HG03439 (cell line): ENCODE data around the gene HEPHL1.

Source experiments
- ATAC-seq: cut with Tn5 transposase; IDR thresholded peaks from one replicate; pipeline ENCODE4 v1.9.1; 2021; ENCODE audit warnings: mild to moderate bottlenecking, moderate library complexity; ENCODE audit not compliant: unreplicated experiment

HEPHL1 gene

DNA sequence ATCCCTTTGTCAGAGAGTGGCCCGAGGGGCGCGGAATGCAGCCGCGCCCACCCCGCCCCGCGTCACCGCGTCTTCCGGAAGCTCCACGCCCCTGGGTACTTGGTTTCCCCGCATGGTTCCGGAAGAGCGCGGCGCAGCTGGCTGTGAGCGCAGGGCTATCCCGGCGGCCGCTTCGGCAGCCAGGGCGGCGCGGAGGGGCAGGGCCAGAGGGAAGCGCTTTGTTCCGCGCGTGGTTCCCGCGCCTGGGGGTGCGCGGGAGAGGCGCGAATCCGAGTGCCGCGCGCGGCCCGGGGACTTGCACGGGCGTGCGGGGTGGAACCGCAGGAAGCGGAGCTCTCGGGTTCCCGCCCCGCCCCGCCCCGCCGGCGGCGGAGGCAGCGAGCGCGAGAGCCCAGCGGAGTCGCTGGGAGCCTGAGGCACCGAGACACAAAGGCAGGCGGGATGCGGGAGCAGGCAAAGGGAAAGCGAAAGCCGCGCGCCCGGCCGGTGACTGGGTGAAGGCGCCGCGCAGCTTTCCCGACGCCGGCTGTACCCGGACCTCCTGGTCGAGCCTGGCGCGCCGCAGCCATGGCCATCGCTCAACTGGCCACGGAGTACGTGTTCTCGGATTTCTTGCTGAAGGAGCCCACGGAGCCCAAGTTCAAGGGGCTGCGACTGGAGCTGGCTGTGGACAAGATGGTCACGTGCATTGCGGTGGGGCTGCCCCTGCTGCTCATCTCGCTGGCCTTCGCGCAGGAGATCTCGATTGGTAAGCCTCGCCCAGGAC, 107.8 kb downstream of the HEPHL1 start, which contains the start of gene PANX1:
Gene PANX1, plus strand, starts transcription at position 96 of the 766 bp plus-strand sequence. Its CDS starts 472 bp downstream, at position 568.
- ATAC-seq: peak; percentile 84

GRCh38 chr11:94129512-94130297, 108.6 kb downstream of the HEPHL1 start:
- no peak for ATAC-seq

DNA sequence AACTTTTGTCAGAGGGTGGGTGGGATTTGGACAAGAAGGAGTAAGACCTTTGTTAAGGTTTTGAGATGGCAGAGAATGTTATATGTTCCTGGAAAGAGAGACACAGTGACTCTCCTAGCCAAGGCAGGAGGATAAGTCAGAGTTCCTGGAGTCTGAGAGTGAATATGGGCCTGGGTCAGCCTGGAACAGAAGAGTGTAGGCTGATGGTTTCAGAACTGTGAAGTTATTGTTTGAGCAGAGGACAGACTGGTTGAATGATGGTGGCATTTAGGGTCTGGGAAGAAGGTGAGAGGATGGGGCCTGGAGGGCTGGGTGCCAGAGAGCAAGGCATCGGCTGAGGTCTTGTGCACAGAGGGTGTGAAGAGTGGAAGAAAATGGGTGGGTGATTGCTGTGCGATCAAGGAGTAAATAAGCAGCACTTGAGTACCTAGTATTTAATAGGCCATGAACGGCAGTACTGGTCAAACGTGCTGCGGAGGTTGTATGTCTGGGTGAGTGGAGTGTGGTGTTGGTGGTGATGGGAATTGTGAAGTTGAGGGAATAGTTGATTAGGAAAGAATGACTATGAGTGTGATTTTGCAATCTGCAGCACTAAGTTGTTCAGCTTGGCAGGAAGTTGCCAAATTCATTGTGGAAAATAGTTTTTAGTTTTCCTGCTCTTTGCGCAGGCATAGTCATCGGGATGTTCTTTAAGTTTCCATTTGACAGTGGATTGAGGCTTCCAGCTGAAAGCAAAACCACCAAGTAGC, 109.3 kb downstream of the HEPHL1 start:
- ATAC-seq: no peak

DNA sequence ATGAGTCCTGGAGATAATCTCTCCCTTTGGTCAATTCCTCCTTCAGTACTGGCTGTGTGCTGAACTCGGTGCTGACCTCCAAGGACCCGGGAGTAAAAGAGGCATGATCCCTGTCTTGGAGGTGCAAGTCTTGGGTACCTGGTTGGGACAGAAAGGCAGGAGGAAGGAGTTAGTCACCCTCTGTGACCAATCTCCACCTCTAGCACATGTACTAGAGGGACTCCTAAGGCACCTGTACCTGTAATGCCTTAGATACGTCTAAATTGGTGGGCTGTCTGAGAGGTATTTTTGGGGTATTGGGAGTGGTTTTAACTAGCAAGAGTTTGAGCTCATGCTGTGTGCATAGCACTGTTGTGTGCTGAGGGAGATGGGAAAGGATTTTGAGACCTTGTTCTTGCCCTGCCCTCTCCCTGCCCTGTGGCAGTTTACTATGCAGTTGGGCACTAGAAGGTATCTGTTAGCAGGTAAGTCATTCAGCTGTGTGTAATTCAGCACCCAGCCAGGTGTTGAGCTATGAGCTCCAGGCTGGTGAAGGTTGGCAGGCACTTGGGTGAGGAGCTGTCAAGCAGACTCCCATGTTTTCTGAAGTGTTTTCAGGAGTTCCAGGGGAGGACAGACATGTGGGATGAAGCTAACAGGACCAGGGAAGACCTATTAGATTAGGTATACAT, 110.0 kb downstream of the HEPHL1 start:
- ATAC-seq: no peak

- ATAC-seq: no peak
These were observed 110.6 kb downstream of the HEPHL1 start for GRCh38 chr11:94131718-94132115.

- no peak for ATAC-seq
These were observed 111.0 kb downstream of the HEPHL1 start for GRCh38 chr11:94132152-94132558.

DNA sequence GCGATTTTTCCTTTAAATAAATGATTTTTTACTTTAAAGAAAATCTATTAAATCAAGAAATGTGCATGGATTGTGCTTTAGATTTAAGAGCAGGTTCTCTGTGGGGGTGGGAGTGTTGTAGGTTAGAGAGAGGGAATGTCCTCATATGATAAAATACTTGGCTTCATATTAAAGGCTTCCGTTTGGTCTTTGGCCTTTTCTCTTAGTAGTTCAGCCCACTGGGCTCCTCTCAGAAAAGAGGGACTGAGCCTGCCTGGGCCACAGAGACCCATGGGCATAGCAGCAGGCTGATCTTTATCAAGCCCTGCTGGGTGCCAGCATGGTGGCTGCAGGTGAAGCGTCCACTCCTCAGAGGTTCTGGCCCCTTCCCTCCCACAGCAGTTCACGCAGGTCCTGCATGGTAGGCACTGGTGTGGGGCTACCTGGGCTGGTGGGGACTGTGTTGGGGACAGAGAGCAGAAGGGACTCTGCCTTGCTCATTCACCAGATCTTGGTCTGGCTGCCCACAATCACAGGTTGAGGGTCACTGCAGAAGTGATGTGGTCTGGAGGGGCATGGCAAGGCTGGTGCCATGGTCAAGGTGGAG, 111.8 kb downstream of the HEPHL1 start:
- no peak for ATAC-seq

DNA sequence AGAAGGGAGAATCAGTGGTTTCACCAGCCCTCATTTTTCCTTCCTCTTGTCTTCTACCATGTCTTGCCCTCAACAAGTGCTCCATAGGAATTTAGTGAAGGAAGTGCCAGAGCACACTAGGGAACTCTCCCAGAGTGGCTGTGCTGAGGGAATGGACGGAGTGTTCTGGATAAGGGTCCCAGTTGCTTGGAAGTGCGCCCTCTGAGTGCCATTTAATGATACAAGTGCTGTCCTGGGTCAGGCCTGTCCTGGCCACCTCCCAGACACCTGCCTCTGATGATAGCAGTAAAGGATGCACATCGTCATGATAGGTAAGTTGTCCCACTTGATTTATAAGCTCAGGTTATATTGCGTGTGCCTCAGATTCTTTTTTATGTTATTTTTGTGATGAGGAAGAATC, 112.6 kb downstream of the HEPHL1 start:
- no peak for ATAC-seq

DNA sequence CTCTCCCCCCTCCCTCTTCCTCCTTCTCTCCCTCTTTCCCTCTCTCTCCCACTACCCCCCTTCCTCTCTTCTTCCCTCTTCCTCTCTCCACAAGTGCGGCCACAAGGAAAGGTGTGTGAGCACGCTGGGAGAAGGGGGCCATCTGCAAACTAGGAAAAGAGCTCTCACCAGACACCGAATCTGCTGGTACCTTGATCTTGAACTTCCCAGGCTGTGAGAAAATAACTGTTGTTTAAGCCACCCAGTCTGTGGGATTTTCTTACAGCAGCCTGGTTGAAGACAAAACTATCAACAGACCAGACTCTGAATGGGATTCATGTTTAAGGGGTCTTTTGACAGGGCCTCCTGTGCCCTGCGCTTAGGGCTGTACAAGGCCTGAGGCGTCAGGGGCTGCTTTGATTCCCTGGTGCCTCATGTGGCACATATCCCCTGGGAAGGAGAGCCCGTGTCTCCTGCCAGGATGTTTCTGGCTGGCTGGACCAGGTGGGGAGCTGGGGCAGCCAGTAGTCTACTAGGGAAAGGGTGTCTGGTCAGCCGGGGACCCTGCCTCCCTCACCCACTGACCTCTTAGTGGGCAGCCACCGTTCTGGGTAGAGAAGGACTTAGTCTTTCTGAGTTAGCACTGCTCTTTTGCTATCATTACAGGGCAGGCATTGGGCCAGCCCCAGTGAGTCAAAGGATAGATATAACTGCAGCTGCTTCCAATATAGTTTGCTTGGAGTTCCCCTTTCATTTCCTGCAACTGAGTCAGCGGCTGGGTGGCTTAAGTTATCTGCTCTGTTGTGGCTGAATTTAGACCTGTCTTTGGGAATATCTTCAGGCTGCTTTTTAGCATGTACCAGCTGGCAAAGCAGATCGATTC, 113.7 kb downstream of the HEPHL1 start:
- no peak for ATAC-seq

DNA sequence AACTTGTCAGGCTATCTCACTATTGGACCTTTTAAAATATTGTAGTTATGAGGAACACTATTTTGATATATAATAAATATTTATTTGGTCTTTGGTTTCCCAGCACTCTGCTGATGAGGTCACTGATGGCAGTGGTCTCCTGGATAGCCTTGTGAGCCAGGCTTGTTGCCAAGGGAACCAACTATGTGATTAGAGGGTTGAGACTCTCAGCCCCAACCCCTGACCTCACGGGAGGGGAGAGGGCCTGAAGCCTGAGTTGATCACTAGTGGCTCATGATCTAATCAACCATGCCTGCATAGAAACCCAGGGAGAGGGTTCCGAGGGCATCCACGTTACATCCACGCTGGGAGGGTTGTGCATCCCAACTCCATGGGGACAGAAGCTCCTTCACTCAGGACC, 118.3 kb downstream of the HEPHL1 start:
- ATAC-seq: no peak

- ATAC-seq: no peak
These were observed 119.1 kb downstream of the HEPHL1 start for GRCh38 chr11:94140154-94140655.

GRCh38 chr11:94141511-94142307, 120.6 kb downstream of the HEPHL1 start:
- no peak for ATAC-seq

DNA sequence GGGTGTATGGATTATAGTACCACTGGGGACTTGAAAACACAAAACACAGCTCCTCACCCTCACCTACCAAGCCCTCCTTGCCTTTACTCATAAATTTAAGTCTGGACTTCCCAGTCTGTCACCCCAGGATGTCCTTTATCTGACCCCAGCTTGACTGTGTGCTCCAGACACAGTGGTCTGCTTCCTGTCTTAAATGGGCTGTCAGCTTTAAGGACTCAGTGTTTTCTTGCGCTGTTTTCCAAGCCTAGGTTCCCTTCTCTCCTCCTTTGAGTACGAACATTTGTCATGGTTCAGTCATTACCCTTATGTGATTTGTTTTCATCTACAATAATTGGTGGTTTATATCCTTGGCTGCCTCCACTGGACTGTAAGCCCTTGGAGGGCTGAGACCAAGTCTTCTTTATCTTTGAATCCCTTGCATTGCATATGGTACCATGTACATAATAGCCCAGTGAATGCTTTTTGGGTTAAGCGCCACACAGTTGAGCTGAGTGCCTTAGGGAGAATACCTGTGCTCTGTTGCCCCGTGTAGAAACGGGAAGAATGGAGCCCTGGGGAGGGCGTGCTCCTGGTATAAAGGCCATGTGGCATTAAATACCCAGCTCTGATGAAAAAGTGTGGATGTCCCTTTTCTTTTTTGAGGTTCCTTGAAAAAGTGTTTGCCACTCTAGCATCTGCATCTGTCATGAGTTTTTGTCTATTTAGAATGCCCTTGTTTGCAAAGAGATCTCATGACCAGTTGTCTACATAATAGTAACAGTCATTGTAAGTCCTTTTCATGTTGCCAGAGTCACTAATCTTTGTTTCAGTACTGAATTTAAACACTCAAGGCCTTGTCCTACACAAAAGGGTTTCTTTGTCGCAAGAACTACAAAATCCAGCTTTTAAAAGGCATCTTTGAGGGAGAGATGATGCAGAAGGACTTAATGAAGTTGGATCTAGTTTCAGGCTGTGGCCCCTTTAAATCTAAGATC, 121.4 kb downstream of the HEPHL1 start:
- no peak for ATAC-seq

DNA sequence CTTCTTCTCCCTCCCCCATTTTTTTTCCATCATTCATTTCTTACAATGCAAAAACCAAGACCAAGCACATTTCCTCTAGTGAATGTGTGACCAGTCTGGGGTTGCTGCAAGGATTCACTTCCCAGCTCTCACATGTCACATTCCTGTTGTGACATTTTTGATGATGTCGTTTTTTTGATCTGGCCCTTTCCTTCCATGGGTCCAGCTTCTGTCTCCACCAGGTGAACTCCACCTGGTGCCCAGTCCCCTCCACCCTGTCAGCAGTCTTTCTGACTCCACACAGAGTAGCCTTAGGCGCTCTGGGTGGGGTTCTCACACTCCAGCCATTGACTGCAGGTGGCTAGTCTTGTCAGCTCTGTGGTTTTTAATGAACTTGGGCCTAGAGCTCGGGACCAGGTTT, 123.1 kb downstream of the HEPHL1 start:
- no peak for ATAC-seq

GRCh38 chr11:94144664-94145063, 123.5 kb downstream of the HEPHL1 start:
- no peak for ATAC-seq

GRCh38 chr11:94145431-94145830, 124.3 kb downstream of the HEPHL1 start:
- no peak for ATAC-seq

- ATAC-seq: no peak
These were observed 124.8 kb downstream of the HEPHL1 start for GRCh38 chr11:94145916-94146315.
